ENCODE data around the gene C12orf76.
"Not testable (repeated sequence)": the region's sequence is repeated elsewhere in the genome, so short reads cannot be mapped to it uniquely, and the experiment has no call there.

The C12orf76 gene

GRCh38 chr12:110049666-110050065, 1.3 kb upstream of the C12orf76 start:
- Mint-ChIP-seq H3K4me3 (peak overlapping the region; percentile 83), H3K27ac (peak overlapping the region; percentile 90)
- not testable (repeated sequence) for ATAC-seq

GRCh38 chr12:110049034-110049433, 712 bp upstream of the C12orf76 start:
- not testable (repeated sequence) for H3K9me3 Mint-ChIP-seq; H3K27me3 Mint-ChIP-seq; DNase-seq; H3K36me3 Mint-ChIP-seq (ENCODE audit: low read depth); ATAC-seq
- Mint-ChIP-seq H3K4me3 (peak overlapping the region; percentile 83), H3K4me1 (peaks cover 40% of the 10 kb centered on the region), H3K27ac (peak overlapping the region; percentile 90)

More at GRCh38 chr12:110049666-110050065, 1.3 kb upstream of the C12orf76 start:
- H3K36me3 Mint-ChIP-seq (ENCODE audit: low read depth); DNase-seq; H3K9me3 Mint-ChIP-seq; H3K27me3 Mint-ChIP-seq: not testable (repeated sequence)
- peaks cover 40% of the 10 kb centered on the region for H3K4me1 Mint-ChIP-seq

- DNase-seq (no peak), ATAC-seq (no peak)
- Mint-ChIP-seq H3K9me3 (no peaks in the 10 kb centered on the region), H3K4me1 (peaks cover 48% of the 10 kb centered on the region), H3K27me3 (no peaks in the 10 kb centered on the region), H3K36me3 (ENCODE audit: low read depth) (peaks cover 5% of the 10 kb centered on the region), H3K4me3 (peak overlapping the region; percentile 83), H3K27ac (peak overlapping the region; percentile 90)
Observed at GRCh38 chr12:110047297-110047940, 903 bp downstream of the C12orf76 start.

- Mint-ChIP-seq H3K27ac (no peak overlapping the region), H3K27me3 (no peaks in the 10 kb centered on the region), H3K4me3 (peak overlapping the region; percentile 83), H3K36me3 (ENCODE audit: low read depth) (peaks cover 9% of the 10 kb centered on the region), H3K9me3 (no peaks in the 10 kb centered on the region), H3K4me1 (peaks cover 50% of the 10 kb centered on the region)
- DNase-seq (no peak), ATAC-seq (no peak)
Observed at GRCh38 chr12:110046451-110047187, 1.7 kb downstream of the C12orf76 start.

- Mint-ChIP-seq H3K4me1 (peaks cover 50% of the 10 kb centered on the region), H3K36me3 (ENCODE audit: low read depth) (peaks cover 24% of the 10 kb centered on the region), H3K9me3 (no peaks in the 10 kb centered on the region), H3K27ac (no peak overlapping the region), H3K4me3 (no peak overlapping the region), H3K27me3 (no peaks in the 10 kb centered on the region)
- ATAC-seq (no peak), DNase-seq (no peak)
Observed at GRCh38 chr12:110042264-110042663, 6.1 kb downstream of the C12orf76 start.

DNA sequence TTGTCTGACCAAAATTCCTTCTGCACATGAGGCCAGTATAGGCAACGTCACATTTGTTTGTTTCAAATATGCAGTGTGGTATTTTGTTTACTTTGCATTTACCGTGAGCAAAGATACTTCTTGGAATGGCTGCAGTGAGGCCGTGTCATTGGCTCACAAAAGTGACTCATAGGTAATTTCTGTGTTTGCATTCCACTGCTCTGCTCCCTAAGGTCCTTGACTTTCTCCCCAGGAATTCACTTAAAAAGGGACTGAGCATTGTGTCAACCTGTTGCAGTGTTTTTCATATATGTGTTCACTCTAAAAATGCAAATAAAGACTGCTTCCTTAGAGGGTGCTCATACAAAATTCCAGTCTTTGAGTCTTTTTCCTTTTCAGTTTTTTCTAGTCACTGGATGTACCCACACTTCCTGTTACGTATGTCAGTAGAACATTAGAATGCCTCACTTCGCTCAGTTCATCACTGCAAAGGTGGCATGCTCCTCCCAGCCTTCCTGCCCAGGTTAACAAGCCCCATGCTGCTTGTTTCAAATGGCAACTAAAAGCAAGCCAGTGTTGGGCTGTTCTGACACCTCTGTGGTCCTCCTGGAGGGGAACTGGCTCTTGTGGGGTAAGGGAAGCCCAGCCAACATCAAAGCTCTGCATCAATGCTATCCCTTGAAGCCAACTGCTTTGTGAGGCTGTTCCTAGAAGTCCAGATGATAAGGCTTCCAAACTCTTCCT, 9.1 kb downstream of the C12orf76 start:
- H3K9me3 Mint-ChIP-seq, result no peaks in the 10 kb centered on the region
- H3K4me3 Mint-ChIP-seq, result no peak overlapping the region
- peak overlapping the region; percentile 84 for H3K27ac Mint-ChIP-seq
- peaks cover 40% of the 10 kb centered on the region for H3K4me1 Mint-ChIP-seq
- peak; percentile 34 for ATAC-seq
- peaks cover 32% of the 10 kb centered on the region for H3K36me3 Mint-ChIP-seq (ENCODE audit: low read depth)
- no peak for DNase-seq
- no peaks in the 10 kb centered on the region for H3K27me3 Mint-ChIP-seq

- DNase-seq, result no peak
- peak overlapping the region; percentile 13 for H3K27ac Mint-ChIP-seq
- ATAC-seq, result no peak
- peaks cover 35% of the 10 kb centered on the region for H3K36me3 Mint-ChIP-seq (ENCODE audit: low read depth)
- no peaks in the 10 kb centered on the region for H3K27me3 Mint-ChIP-seq
- no peaks in the 10 kb centered on the region for H3K9me3 Mint-ChIP-seq
- H3K4me3 Mint-ChIP-seq, result no peak overlapping the region
- peaks cover 40% of the 10 kb centered on the region for H3K4me1 Mint-ChIP-seq
Observed at GRCh38 chr12:110038741-110039084, 9.6 kb downstream of the C12orf76 start.

GRCh38 chr12:110037315-110037714, 11.0 kb downstream of the C12orf76 start:
- Mint-ChIP-seq H3K4me3 (no peak overlapping the region), H3K27ac (no peak overlapping the region), H3K4me1 (peaks cover 31% of the 10 kb centered on the region), H3K9me3 (no peaks in the 10 kb centered on the region), H3K36me3 (ENCODE audit: low read depth) (peaks cover 32% of the 10 kb centered on the region), H3K27me3 (no peaks in the 10 kb centered on the region)
- ATAC-seq (no peak), DNase-seq (no peak)

DNA sequence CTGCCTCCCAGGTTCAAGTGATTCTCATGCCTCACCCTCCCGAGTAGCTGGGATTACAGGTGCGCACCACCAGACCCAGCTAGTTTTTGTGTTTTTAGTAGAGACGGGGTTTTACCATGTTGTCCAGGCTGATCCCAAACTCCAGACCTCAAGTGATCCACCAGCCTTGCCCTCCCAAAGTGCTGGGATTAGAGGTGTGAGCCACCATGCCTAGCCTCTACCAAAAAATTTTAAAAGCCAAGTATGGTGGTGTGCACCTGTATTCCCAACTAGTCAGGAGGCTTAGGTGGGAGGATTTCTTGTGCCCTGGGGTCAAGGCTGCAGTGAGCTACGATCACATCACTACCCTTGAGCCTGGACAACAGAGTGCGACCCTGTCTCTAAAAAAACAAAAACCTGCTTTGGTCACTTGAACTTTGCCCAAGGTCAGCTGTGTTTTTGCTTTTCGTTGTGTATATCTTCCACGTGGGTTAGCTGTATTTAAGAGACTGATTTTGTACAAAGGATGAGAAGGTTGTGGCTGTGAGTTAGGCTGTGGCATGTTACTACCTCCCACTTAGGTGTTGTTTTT, 12.7 kb downstream of the C12orf76 start:
- Mint-ChIP-seq H3K27ac (no peak overlapping the region), H3K36me3 (ENCODE audit: low read depth) (peaks cover 35% of the 10 kb centered on the region), H3K9me3 (no peaks in the 10 kb centered on the region), H3K27me3 (no peaks in the 10 kb centered on the region), H3K4me1 (peaks cover 23% of the 10 kb centered on the region), H3K4me3 (no peak overlapping the region)
- ATAC-seq, result no peak
- DNase-seq, result no peak

DNA sequence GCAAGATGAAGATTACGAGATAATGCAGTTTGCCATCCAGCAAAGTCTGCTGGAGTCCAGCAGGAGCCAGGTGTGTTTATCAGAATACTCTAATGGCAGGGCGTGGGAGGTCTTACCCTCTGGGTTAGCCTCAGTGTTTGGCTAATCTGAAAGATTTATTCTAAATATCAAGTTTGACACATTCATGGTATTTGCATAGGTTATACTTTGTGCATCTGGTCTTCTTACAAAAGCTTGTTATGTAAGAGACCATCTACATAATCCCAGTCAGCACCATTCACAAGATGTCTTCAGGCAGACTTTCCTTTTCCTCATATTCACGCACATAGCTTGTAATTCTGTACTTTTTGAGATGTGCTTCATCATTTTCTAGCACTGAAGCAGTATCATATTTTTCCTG, 14.4 kb downstream of the C12orf76 start:
- H3K4me1 Mint-ChIP-seq, result peaks cover 5% of the 10 kb centered on the region
- ATAC-seq (no peak), DNase-seq (no peak)
- no peak overlapping the region for H3K4me3 Mint-ChIP-seq
- H3K27me3 Mint-ChIP-seq, result no peaks in the 10 kb centered on the region
- H3K9me3 Mint-ChIP-seq, result no peaks in the 10 kb centered on the region
- peaks cover 32% of the 10 kb centered on the region for H3K36me3 Mint-ChIP-seq (ENCODE audit: low read depth)
- no peak overlapping the region for H3K27ac Mint-ChIP-seq

GRCh38 chr12:110029290-110029815, 19.0 kb downstream of the C12orf76 start:
- DNase-seq (no peak), ATAC-seq (no peak)
- Mint-ChIP-seq H3K27me3 (no peaks in the 10 kb centered on the region), H3K9me3 (no peaks in the 10 kb centered on the region), H3K36me3 (ENCODE audit: low read depth) (peaks cover 42% of the 10 kb centered on the region), H3K4me3 (no peak overlapping the region), H3K4me1 (peaks cover 5% of the 10 kb centered on the region), H3K27ac (no peak overlapping the region)

DNA sequence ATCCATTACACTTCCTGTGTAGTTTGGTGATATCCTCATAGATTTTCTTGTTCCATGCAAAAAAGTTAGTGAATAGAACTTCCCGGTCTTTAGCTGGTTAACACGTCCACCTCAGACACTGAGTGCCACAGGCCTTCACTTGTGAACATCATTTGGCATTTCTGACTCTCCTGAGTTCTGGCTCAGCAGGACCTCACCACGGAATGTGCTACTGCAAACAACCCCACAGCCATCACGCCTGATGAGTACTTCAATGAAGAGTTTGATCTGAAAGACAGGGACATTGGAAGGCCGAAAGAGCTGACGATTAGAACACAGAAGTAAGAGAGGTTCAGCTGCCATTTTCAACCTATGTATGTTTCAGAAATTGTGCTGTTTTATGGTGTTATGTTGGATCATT, 20.0 kb downstream of the C12orf76 start:
- peaks cover 5% of the 10 kb centered on the region for H3K4me1 Mint-ChIP-seq
- ATAC-seq (no peak), DNase-seq (no peak)
- H3K4me3 Mint-ChIP-seq, result no peak overlapping the region
- H3K27ac Mint-ChIP-seq, result no peak overlapping the region
- no peaks in the 10 kb centered on the region for H3K27me3 Mint-ChIP-seq
- H3K36me3 Mint-ChIP-seq (ENCODE audit: low read depth), result peaks cover 38% of the 10 kb centered on the region
- no peaks in the 10 kb centered on the region for H3K9me3 Mint-ChIP-seq

DNA sequence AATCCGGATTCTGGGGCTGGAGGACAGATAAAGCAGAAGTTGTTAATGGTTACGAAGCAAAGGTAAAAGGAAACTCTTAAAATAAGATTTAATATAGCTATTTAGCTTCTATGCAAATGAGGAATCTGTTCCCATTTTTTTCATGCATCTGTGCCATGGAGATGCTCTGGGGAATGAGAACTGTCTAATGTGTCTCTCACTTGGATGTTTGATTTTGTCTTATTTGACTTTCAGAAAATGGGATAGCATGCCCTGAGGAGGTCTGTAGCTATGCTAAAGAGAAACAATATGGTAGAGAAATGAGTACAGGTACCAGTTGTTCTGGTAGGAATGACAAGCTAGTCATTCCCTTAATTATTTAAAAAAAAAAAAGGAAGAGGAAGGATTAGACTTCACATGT, 24.3 kb downstream of the C12orf76 start:
- peaks cover 40% of the 10 kb centered on the region for H3K36me3 Mint-ChIP-seq (ENCODE audit: low read depth)
- H3K4me1 Mint-ChIP-seq, result peaks cover 5% of the 10 kb centered on the region
- ATAC-seq (no peak), DNase-seq (no peak)
- no peak overlapping the region for H3K4me3 Mint-ChIP-seq
- no peaks in the 10 kb centered on the region for H3K27me3 Mint-ChIP-seq
- no peaks in the 10 kb centered on the region for H3K9me3 Mint-ChIP-seq
- no peak overlapping the region for H3K27ac Mint-ChIP-seq

- Mint-ChIP-seq H3K27ac (no peak overlapping the region), H3K4me1 (peaks cover 5% of the 10 kb centered on the region), H3K4me3 (no peak overlapping the region), H3K9me3 (no peaks in the 10 kb centered on the region), H3K36me3 (ENCODE audit: low read depth) (peaks cover 42% of the 10 kb centered on the region), H3K27me3 (no peaks in the 10 kb centered on the region)
- ATAC-seq, result no peak
- DNase-seq, result no peak
Observed at GRCh38 chr12:110023059-110023980, 25.0 kb downstream of the C12orf76 start.
